ENCODE data around the gene KANSL2.

Gene KANSL2

GRCh38 chr12:48690990-48691389 is 9.0 kb upstream of the KANSL2 start:
- TF ChIP-seq CTCF (IDR thresholded peaks at IDR 0.05; ENCODE audit: insufficient read depth, low read depth, low read length, missing control alignments) = no peak
- no peak overlapping the region for H3K4me3 ChIP-seq (ENCODE audit: low read length)
- DNase-seq (ENCODE audit: low read depth) = no peak

- H3K4me3 ChIP-seq (ENCODE audit: low read length) = no peak overlapping the region
- no peak for TF ChIP-seq CTCF (IDR thresholded peaks at IDR 0.05; ENCODE audit: insufficient read depth, low read depth, low read length, missing control alignments)
- DNase-seq (ENCODE audit: low read depth) = no peak
These were observed 8.4 kb upstream of the KANSL2 start for GRCh38 chr12:48690436-48690835.

DNA sequence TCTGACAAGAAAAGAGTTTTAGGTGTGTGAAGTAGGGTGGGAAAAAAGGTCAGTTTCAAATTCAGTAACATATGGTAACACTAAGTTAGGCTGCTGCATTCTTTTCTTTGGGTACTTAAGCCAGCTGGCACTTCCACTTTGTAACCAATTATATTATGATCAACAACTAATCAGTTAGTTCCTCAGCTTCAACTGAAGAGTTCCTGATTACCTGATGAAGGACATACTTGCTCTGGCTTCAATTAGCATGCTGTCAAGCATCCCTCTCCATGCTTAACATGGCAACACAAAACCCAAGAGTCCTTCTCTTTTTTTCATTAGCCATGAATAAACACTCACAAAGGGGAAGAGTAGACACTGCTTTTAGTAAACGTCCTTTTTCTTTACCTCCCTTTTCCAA is 6.8 kb upstream of the KANSL2 start:
- no peak for DNase-seq (ENCODE audit: low read depth)
- H3K4me3 ChIP-seq (ENCODE audit: low read length) = no peak overlapping the region
- no peak for TF ChIP-seq CTCF (IDR thresholded peaks at IDR 0.05; ENCODE audit: insufficient read depth, low read depth, low read length, missing control alignments)

- no peak for TF ChIP-seq CTCF (IDR thresholded peaks at IDR 0.05; ENCODE audit: insufficient read depth, low read depth, low read length, missing control alignments)
- DNase-seq (ENCODE audit: low read depth) = no peak
- H3K4me3 ChIP-seq (ENCODE audit: low read length) = no peak overlapping the region
These were observed 5.6 kb upstream of the KANSL2 start for GRCh38 chr12:48687592-48687991.

DNA sequence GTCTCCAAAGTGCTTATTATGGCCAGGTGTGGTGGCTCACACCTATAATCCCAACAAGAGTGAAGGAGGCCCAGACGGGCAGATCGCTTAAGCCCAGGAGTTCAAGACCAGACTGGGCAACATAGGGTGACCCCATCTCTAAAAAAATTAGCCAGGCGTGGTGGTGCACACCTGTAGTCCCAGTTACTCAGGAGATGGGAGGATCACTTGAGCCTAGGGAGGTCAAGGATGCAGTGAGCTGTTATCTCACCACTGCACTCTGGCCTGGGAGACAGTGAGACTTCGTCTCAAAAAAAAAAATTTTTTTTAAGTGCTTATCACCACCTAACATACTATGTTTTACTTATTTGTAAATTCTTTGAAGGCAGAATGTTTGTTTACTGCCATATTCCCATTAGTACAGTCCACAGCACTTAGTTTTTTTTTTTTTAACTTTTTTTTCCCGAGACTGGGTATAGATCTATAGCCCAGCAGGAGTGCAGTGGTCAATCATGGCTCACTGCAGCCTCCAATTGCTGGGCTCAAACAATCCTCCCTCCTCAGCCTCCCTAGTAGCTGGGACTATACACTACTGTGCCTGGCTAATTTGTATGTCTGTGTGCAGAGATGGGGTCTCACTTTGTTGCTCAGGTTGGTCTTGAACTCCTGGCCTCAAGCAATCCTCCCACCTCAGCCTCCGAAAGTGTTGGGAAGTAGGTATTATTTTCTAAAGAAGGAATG is 4.7 kb upstream of the KANSL2 start:
- no peak for TF ChIP-seq CTCF (IDR thresholded peaks at IDR 0.05; ENCODE audit: insufficient read depth, low read depth, low read length, missing control alignments)
- DNase-seq (ENCODE audit: low read depth) = no peak
- H3K4me3 ChIP-seq (ENCODE audit: low read length) = no peak overlapping the region

DNA sequence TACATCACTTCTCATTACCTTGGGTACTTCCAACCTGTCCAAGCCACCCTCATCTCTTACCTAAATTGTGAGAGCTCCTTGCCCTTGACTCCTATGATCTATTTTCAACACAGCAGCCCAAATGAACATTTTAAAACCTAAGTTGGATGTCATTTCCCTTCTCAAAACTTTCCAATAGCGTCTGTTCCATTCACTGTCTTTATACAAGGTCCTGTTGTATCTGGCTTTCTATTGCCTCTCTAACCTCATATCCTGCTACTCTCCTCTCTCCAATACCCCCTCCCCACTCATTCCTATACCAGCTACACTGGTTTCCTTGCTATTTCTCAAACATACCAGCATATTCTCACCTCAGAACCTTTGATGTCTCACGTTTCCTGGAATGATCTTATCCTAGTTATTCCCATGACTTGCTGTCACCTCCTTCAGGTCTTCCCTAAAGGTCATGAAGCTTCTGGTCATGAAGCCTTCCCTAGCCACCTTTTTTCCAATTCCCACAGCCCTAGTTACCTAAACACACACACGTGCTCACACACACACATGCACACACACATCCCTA is 4.1 kb upstream of the KANSL2 start:
- no peak for DNase-seq (ENCODE audit: low read depth)
- TF ChIP-seq CTCF (IDR thresholded peaks at IDR 0.05; ENCODE audit: insufficient read depth, low read depth, low read length, missing control alignments) = no peak
- H3K4me3 ChIP-seq (ENCODE audit: low read length) = no peak overlapping the region

- no peak overlapping the region for H3K4me3 ChIP-seq (ENCODE audit: low read length)
- no peak for DNase-seq (ENCODE audit: low read depth)
- TF ChIP-seq CTCF (IDR thresholded peaks at IDR 0.05; ENCODE audit: insufficient read depth, low read depth, low read length, missing control alignments) = no peak
These were observed 1.5 kb upstream of the KANSL2 start for GRCh38 chr12:48683534-48683933.
